GM19328 (cell line): ENCODE results near the gene ERCC2.

Experiments used
- ATAC-seq: cut with Tn5 transposase; IDR thresholded peaks from one replicate; pipeline ENCODE4 v1.9.1; 2021; ENCODE audit warnings: mild to moderate bottlenecking, moderate library complexity; ENCODE audit not compliant: unreplicated experiment

Gene ERCC2

GRCh38 chr19:45402298-45403061 is 32.1 kb upstream of the ERCC2 start:
- no peak for ATAC-seq

DNA sequence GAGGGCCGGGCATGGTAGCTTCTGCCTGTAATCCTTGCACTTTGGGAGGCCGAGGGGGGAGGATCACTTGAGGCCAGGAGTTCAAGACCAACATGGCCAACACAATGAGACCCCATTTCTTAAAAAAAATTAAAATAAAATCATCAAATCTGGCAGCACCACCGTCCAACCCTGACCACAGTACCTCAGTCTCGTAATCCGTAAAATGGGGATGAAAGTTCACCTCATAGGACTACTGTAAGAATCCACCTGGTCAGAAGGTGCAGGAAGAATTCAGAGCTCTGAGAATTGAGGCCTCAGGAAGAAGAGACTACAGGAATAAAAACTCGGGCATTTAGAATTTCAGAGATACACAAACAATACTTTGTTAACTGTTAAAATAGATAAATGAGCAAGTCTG is 31.4 kb upstream of the ERCC2 start:
- no peak for ATAC-seq

- no peak for ATAC-seq
Measured at GRCh38 chr19:45400192-45400591, 29.8 kb upstream of the ERCC2 start.

DNA sequence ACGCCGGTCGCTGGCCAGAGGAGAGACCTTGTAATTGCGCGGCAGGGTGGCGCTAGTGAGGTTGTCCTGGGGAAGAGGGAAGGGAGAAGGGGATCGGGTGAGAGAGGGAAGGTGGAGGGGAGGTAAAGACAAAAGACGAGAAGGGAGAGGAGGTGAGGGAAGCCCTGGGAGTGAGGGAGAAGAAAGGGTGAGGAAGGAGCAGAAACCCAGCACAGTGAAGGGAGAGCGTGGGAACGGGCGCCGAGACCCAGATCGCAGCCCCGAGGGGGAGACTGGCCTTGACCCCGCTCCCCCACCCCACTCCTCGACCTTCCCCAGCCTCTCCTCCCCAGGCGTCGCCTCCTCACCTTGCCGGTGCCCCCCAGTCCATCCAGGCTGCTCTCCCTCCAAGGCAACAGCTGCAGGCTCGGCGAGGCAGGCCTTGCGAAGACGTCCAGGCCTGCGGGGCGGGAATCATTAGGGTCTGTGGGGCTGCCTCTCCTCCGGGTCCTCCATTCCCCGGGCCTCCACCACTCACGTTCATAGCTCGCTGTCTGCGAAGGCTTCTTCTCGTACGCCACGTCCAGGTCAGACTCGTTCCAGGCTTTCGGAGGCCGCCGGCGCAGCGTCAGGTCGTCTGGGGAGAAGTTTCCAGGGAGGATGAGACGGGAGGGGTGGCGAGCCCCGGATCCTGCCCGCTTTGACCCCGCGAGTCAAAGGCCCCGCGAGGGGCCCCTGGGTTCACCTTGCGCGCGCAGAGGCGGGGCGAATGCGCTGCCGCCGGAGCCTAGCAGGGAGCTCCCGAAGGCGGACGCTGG is 25.6 kb upstream of the ERCC2 start:
- ATAC-seq: no peak

DNA sequence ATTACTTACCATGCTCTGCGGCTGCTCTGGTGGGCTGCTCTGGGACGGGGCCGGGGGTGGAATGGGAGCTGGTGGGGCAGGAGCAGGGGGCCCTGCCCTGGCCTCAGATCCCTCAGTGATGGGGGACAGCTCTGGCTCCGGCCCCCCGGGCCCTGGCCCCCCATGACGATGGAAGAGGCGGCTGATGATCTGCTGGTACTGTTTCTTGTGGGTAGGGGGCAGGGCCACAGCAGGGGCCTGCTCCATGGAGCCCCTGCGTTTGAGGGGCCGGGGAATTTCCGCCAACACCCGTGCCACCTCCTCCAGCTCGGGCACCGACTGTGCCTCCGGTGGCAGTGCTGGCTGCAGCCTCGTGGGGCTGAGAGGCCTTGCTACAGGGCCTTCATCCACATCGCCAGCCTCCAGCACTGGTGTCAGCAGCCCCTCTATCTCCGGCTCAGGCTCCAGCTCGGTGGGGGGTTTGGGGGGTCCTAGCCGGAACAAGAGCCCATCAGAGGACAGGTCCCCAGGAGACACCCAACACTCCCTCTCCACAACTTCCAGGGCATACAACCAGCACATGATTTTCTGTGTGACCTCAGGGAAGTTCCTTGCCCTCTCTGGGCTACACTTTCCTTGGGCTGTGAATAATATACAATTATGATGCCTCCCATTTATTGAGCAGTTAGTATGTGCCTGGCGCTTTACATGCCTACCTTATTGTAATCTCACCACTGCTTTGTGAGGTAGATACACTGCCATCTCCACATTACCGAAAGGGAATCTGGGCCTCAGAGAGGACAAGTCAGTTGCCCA is 21.7 kb upstream of the ERCC2 start:
- ATAC-seq: no peak

GRCh38 chr19:45391346-45391745 is 21.0 kb upstream of the ERCC2 start:
- no peak for ATAC-seq

GRCh38 chr19:45385392-45386221 is 15.2 kb upstream of the ERCC2 start:
- ATAC-seq: no peak

- ATAC-seq: no peak
Measured at GRCh38 chr19:45382426-45382825, 12.1 kb upstream of the ERCC2 start.

GRCh38 chr19:45380107-45380506 is 9.7 kb upstream of the ERCC2 start:
- no peak for ATAC-seq

DNA sequence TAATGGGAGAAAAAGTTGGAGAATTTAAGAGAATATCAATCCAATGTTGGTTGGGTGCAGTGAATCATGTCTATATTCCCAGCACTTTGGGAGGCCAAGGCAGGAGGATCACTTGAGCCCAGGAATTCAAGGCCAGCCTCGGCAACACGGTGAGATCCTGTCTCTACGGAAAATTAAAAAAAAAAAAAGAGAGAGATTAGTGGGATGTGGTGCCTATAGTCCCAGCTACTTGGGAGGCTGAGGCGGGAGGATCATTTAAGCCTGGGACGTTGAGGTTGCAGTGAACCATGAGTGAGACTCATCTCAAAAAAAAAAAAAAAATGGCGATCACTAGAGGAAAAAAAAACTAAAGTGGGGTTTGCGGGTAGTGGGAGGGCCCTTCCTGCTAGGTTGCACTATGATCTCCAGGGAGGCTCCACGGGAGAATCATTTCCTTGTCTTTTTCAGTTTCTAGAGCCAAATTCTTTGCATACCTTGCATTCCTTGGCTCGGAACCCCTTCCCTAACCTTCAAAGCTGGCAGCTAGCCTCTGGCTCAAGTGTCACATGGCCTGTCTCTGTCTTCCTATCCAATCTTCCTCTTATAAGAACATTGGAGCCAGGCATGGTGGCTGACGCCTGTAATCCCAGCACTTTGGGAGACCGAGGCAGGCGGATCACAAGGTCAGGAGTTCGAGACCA is 5.8 kb upstream of the ERCC2 start:
- no peak for ATAC-seq

DNA sequence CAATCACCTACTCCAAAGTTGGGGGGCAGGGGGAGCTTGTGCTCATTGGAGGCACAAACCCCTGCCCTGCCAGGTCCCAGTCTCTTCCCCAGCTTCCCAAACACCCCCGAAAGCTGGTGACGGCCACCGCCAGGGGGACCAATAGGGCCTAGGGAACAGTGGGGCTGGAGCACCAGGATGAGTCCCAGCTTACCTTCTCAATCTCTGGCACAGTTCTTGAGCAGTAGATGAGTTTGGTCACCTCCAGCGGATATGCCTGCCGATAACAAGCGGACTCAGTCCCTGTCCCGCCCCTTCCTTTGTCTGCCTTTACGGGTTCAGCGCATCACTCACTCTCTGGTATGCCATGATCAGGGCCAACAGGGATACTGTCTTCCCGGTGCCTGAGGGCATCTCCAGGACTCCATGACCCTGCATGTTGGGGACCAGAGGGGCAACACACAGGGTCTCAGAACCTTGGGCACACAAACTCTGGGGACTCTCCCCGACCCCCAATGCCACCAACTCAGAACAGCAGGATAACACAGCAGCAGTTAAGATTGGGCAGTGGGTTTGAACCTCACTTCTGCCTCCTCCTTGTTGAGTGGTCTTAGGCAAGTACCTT is 1.5 kb downstream of the ERCC2 start:
- no peak for ATAC-seq

- no peak for ATAC-seq
Measured at GRCh38 chr19:45368127-45368526, 2.2 kb downstream of the ERCC2 start.

- no peak for ATAC-seq
Measured at GRCh38 chr19:45364696-45365095, 5.7 kb downstream of the ERCC2 start.

GRCh38 chr19:45363861-45364459 is 6.4 kb downstream of the ERCC2 start:
- no peak for ATAC-seq

- ATAC-seq: no peak
Measured at GRCh38 chr19:45362291-45362690, 8.1 kb downstream of the ERCC2 start.

DNA sequence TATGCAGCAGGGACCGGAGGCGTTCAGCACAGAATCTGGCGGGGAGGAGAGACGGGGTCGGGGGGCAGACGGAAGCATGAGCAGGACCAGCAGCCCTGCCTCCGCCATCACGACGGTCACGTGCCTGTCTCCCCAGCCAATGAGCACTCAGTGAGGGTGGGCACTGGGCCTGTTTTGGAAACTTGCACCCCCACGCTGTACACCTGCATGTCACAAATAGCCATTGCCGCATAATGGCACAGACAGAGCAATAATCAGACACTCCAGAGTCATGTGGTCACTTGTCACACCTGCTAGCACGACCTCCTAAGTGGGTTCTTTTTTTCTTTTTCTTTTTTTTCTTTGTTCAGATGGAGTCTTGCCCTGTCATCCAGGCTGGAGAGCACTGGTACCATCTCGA is 8.8 kb downstream of the ERCC2 start:
- ATAC-seq: no peak

DNA sequence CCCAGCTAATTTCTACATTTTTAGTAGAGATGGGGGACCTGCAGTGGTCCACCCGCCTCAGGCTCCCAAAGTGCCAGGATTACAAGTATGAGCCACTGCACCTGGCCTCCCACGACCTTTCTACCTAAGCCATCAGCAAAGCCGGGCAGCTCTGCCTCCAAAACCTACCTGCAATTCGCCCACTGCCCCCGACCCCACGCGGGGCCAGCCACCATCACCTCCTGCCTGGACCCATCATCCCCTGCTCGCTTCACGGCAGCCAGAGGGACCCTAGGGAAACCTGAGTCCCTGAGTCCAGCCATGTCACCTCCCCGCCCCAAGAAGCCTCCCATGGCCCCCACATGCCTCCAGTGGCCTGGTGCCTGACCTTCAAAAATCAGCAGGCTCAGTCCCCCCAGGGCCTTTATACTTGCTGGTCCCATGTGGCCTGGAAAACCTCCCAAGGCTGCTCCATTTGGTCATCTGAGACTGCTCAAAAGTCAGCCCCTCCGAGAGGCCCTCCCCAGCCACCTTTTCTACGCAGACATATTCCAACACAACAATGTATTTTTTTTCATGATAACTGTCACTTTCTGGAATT is 12.1 kb downstream of the ERCC2 start:
- no peak for ATAC-seq

- no peak for ATAC-seq
Measured at GRCh38 chr19:45357445-45357783, 13.0 kb downstream of the ERCC2 start.
